Caco-2 (cell line): ENCODE measurements around the gene HOXC10. TPM values are rescaled to one million over a fixed set of nuclear protein-coding genes. Genes with fewer than 3 reads are reported as not detected.

Experiments used
- BruUV-seq: library from RNA; stranded (reverse); fragments of 400-500 nt; replicated peaks from 2 replicates; lab custom pipeline; 2021; lab: Mats Ljungman, UMichigan
- CTCF ChIA-PET: fragments of 300-600 bp; sonication (Branson Sonifier 250); formaldehyde crosslinking; loops from one replicate; lab custom pipeline; 2022; ENCODE audit warnings: antibody characterized with exemption; lab: Charles Lee
- POLR2A ChIA-PET: fragments of 300-600 bp; sonication (Branson Sonifier 250); formaldehyde crosslinking; loops from one replicate; lab custom pipeline; 2022; ENCODE audit warnings: antibody characterized with exemption; lab: Charles Lee
- DNase-seq, 2 experiments: peaks; one replicate each; pipeline versions ENCODE4 v3.0.0 to v3.0.0-alpha.2; 2020 to 2022
- H3K27me3 ChIP-seq: replicated peaks from 2 replicates; pipeline ENCODE4 v1.6.0; 2011; ENCODE audit warnings: low read length; ENCODE audit not compliant: control insufficient read depth, insufficient read depth
- H3K36me3 ChIP-seq: 2 replicates; pipeline ENCODE4 v1.5.1; 2011; ENCODE audit warnings: low read length; ENCODE audit not compliant: control insufficient read depth, insufficient read depth
- H3K4me1 ChIP-seq: fragments of 250-450 bp; sonication (Bioruptor Pico); 2 replicates; pipeline ENCODE4 v1.5.1; 2020; ENCODE audit warnings: mild to moderate bottlenecking
- H3K4me3 ChIP-seq: 2 replicates; pipeline ENCODE4 v1.5.1; 2011; ENCODE audit warnings: low read depth, mild to moderate bottlenecking, control low read depth, low read length
- H3K9me3 ChIP-seq: fragments of 250-450 bp; sonication (Bioruptor Pico); 2 replicates; pipeline ENCODE4 v1.5.1; 2020; ENCODE audit warnings: mild to moderate bottlenecking, moderate library complexity
- H3K27ac Mint-ChIP-seq: one replicate; pipeline ENCODE4 v1.8.0; 2022; ENCODE audit warnings: mixed read lengths; ENCODE audit not compliant: unreplicated experiment
- H3K27me3 Mint-ChIP-seq: one replicate; pipeline ENCODE4 v1.8.0; 2022; ENCODE audit warnings: mixed read lengths; ENCODE audit not compliant: insufficient read depth, unreplicated experiment
- H3K36me3 Mint-ChIP-seq: one replicate; pipeline ENCODE4 v1.8.0; 2022; ENCODE audit warnings: mild to moderate bottlenecking, mixed read lengths; ENCODE audit not compliant: insufficient read depth, unreplicated experiment
- H3K4me1 Mint-ChIP-seq: one replicate; pipeline ENCODE4 v1.8.0; 2022; ENCODE audit warnings: low read depth, mixed read lengths; ENCODE audit not compliant: unreplicated experiment
- H3K4me3 Mint-ChIP-seq: one replicate; pipeline ENCODE4 v1.8.0; 2022; ENCODE audit warnings: mild to moderate bottlenecking, moderate library complexity, mixed read lengths; ENCODE audit not compliant: unreplicated experiment
- H3K9me3 Mint-ChIP-seq: one replicate; pipeline ENCODE4 v1.8.0; 2022; ENCODE audit warnings: mixed read lengths; ENCODE audit not compliant: unreplicated experiment
- intact Hi-C: fragments of 100-400 bp; cut with micrococcal nuclease; formaldehyde crosslinking; loops from one replicate; pipeline ENCODE4 v1.10.0; 2022; ENCODE audit not compliant: unreplicated experiment
- total RNA-seq: library from RNA; stranded (reverse); gene quantifications from 2 replicates; pipeline ENCODE4 v1.2.3, GENCODE V29; 2022
- TF ChIP-seq, protein P1 (sequence below), 2 experiments: fragments of 200-600 bp in 1 of 2; IDR thresholded peaks; 1 replicate in 1 of 2; 2 replicates in 1 of 2; pipeline versions ENCODE4 v1.5.1 to v1.8.0; 2011 to 2022; ENCODE audit warnings: antibody characterized with exemption in 1 of 2, control low read depth in 1 of 2, inconsistent platforms in 1 of 2, low read depth in 1 of 2, low read length in 1 of 2, mild to moderate bottlenecking in 1 of 2, moderate library complexity in 1 of 2; ENCODE audit not compliant: insufficient read depth in 1 of 2, severe bottlenecking in 1 of 2, unreplicated experiment in 1 of 2

The HOXC10 gene
- total RNA-seq, 1 experiment from 2014 or later, result 4.0 TPM

DNA sequence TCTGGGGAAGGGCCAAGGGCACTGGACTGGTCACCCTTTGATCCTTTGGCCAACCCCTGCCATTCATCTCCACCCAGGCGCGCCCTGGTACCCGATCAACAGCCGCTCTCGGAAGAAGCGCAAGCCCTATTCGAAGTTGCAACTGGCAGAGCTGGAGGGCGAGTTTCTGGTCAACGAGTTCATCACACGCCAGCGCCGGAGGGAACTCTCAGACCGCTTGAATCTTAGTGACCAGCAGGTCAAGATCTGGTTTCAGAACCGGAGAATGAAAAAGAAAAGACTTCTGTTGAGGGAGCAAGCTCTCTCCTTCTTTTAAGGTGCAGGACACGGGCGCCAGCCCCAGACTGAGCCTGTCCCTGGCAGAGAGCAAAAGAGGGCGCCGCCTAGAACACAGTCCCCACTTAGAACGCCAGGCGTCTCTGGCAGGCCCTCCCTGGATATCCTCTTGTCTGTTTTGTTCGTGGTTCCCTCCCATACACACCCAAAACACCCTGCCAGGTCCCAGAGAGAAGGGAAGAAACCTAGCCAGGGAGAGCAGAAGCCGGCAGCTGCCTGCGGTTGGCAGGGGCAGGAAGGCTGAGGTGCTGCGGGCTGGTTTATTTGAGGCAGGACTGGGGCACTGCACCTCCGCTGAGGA is 28.6 kb upstream of the HOXC10 start:
- Mint-ChIP-seq H3K4me1 (peaks cover 14% of the 10 kb centered on the region), H3K9me3 (no peaks in the 10 kb centered on the region), H3K27ac (no peak overlapping the region), H3K4me3 (peak overlapping the region; percentile 71), H3K27me3 (no peaks in the 10 kb centered on the region), H3K36me3 (peaks cover 9% of the 10 kb centered on the region)
- ChIA-PET CTCF (no interaction called here), POLR2A (no interaction called here)
- intact Hi-C loops, result no loop called here
- no peaks in the 10 kb centered on the region for H3K36me3 ChIP-seq
- TF ChIP-seq, protein P1, sequence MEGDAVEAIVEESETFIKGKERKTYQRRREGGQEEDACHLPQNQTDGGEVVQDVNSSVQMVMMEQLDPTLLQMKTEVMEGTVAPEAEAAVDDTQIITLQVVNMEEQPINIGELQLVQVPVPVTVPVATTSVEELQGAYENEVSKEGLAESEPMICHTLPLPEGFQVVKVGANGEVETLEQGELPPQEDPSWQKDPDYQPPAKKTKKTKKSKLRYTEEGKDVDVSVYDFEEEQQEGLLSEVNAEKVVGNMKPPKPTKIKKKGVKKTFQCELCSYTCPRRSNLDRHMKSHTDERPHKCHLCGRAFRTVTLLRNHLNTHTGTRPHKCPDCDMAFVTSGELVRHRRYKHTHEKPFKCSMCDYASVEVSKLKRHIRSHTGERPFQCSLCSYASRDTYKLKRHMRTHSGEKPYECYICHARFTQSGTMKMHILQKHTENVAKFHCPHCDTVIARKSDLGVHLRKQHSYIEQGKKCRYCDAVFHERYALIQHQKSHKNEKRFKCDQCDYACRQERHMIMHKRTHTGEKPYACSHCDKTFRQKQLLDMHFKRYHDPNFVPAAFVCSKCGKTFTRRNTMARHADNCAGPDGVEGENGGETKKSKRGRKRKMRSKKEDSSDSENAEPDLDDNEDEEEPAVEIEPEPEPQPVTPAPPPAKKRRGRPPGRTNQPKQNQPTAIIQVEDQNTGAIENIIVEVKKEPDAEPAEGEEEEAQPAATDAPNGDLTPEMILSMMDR (IDR thresholded peaks at IDR 0.05; ENCODE audit: insufficient read depth in 1 of 2, low read depth in 1 of 2, low read length in 1 of 2, severe bottlenecking in 1 of 2, unreplicated experiment in 1 of 2), result no peak
- peaks cover 24% of the 10 kb centered on the region for H3K4me1 ChIP-seq
- H3K4me3 ChIP-seq, result no peak overlapping the region
- no peaks in the 10 kb centered on the region for H3K27me3 ChIP-seq
- H3K9me3 ChIP-seq, result no peaks in the 10 kb centered on the region
- BruUV-seq, result no TSS peak
- DNase-seq, result no peak

DNA sequence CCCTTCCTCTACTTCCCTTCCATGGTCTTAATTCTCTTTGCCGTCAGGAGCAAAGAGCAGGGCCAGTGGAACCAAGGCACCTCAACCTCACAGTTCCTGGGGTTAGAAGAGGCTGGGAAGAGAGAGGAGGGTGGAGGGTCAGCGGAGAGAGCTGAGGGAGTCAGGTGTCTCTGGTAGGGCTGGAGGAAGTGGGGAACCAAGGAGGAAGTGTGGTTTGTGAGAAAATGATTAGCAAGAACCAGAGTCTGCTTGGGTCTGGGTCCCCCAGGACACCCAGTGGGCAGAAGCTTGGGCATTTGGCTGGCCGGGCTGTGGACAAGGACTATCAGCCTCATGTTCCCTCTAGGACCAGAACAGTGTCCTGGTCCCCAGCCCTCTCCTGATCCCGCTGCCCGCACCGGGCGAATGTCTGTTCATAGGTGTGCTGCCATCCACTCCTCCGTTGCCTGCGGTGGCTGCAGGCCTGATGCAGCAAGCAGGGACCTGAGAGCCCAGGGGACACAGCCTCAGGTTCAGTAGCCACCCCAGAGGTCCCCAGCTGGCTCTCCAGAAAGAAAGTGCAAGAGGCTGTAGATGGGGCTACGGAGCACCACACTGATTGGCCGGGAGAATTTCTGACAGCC is 27.9 kb upstream of the HOXC10 start:
- Mint-ChIP-seq H3K4me3 (no peak overlapping the region), H3K36me3 (peaks cover 9% of the 10 kb centered on the region), H3K9me3 (no peaks in the 10 kb centered on the region), H3K27me3 (no peaks in the 10 kb centered on the region), H3K27ac (no peak overlapping the region), H3K4me1 (peaks cover 14% of the 10 kb centered on the region)
- TF ChIP-seq, protein P1 (IDR thresholded peaks at IDR 0.05; ENCODE audit: insufficient read depth in 1 of 2, low read depth in 1 of 2, low read length in 1 of 2, severe bottlenecking in 1 of 2, unreplicated experiment in 1 of 2), result no peak
- H3K27me3 ChIP-seq, result no peaks in the 10 kb centered on the region
- H3K4me3 ChIP-seq, result no peak overlapping the region
- ChIA-PET CTCF (no interaction called here), POLR2A (no interaction called here)
- BruUV-seq, result TSS peak; percentile 27
- intact Hi-C loops, result no loop called here
- peaks cover 24% of the 10 kb centered on the region for H3K4me1 ChIP-seq
- no peak for DNase-seq
- no peaks in the 10 kb centered on the region for H3K9me3 ChIP-seq
- no peaks in the 10 kb centered on the region for H3K36me3 ChIP-seq

DNA sequence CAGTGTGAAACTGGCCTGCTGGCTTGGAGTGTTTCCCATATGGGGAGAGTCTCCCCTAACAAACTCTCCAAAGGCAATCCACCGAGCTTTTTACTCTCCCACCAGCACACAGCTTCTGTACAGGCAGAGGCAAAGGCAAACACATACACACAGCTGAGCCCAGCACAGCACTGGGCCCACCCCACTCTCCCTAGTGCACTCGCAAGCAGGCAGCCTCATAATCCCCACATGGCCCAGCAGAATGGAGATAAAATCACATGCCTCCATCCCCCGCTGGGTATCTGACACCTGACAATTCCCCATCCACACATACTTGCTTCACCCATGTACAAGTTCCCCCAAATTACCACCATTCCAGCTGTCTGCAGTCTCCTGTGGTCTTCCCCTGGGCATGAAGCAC is 26.8 kb upstream of the HOXC10 start:
- ChIA-PET POLR2A (no interaction called here), CTCF (interaction anchor here (0.7 kb wide), 1 partner anchor 14 kb away, joined by 3 read pairs; no protein-coding TSS in a partner anchor)
- Histone ChIP-seq H3K36me3 (no peaks in the 10 kb centered on the region), H3K4me1 (peaks cover 24% of the 10 kb centered on the region), H3K4me3 (no peak overlapping the region), H3K27me3 (no peaks in the 10 kb centered on the region), H3K9me3 (no peaks in the 10 kb centered on the region)
- DNase-seq, result no peak
- Mint-ChIP-seq H3K27me3 (no peaks in the 10 kb centered on the region), H3K4me1 (peaks cover 12% of the 10 kb centered on the region), H3K36me3 (peaks cover 5% of the 10 kb centered on the region), H3K4me3 (no peak overlapping the region), H3K27ac (no peak overlapping the region), H3K9me3 (no peaks in the 10 kb centered on the region)
- intact Hi-C loops, result no loop called here
- BruUV-seq, result no TSS peak
- TF ChIP-seq, protein P1 (IDR thresholded peaks at IDR 0.05; ENCODE audit: insufficient read depth in 1 of 2, low read depth in 1 of 2, low read length in 1 of 2, severe bottlenecking in 1 of 2, unreplicated experiment in 1 of 2), result no peak
